Panc1 (cell line): ENCODE results near the gene ZBTB20. TPM values are rescaled to one million over a fixed set of nuclear protein-coding genes. Genes with fewer than 3 reads are reported as not detected.

Experiments used
- ATAC-seq: fragments of 200-7000 bp; cut with Tn5 transposase; 2 replicates; pipeline ENCODE4 v1.9.1; 2020; ENCODE audit warnings: mild to moderate bottlenecking, moderate library complexity
- BruUV-seq: library from RNA; stranded (reverse); fragments of 400-500 nt; replicated peaks from 2 replicates; lab custom pipeline; 2021; lab: Mats Ljungman, UMichigan
- CTCF ChIA-PET: fragments of 300-600 bp; sonication (Branson Sonifier 250); formaldehyde crosslinking; loops from one replicate; lab custom pipeline; 2022; ENCODE audit warnings: antibody characterized with exemption; lab: Charles Lee
- POLR2A ChIA-PET: fragments of 300-600 bp; sonication (Branson Sonifier 250); formaldehyde crosslinking; loops from one replicate; lab custom pipeline; 2022; ENCODE audit warnings: antibody characterized with exemption; lab: Charles Lee
- DNase-seq: peaks from one replicate; pipeline ENCODE4 v3.0.0-alpha.2; 2010; ENCODE audit warnings: low read depth, low spot score
- H3K27ac ChIP-seq: 2 replicates; pipeline ENCODE4 v1.5.1; 2011; ENCODE audit warnings: mild to moderate bottlenecking, low read length, inconsistent platforms
- H3K27me3 ChIP-seq: fragments of 200-500 bp; sonication (Bioruptor generic); 2 replicates; pipeline ENCODE4 v1.6.0; 2014; ENCODE audit warnings: low read length, inconsistent platforms; ENCODE audit not compliant: control insufficient read depth, insufficient read depth
- H3K36me3 ChIP-seq: fragments of 200-500 bp; sonication (Bioruptor generic); 2 replicates; pipeline ENCODE4 v1.5.1; 2014; ENCODE audit warnings: inconsistent platforms, mild to moderate bottlenecking, low read length, moderate library complexity; ENCODE audit not compliant: control insufficient read depth, insufficient read depth
- H3K4me1 ChIP-seq: 2 replicates; pipeline ENCODE4 v1.5.1; 2011; ENCODE audit warnings: inconsistent platforms, mild to moderate bottlenecking, low read length, moderate library complexity; ENCODE audit not compliant: control insufficient read depth, insufficient read depth
- H3K4me3 ChIP-seq, 2 experiments: 2 replicates each; pipeline ENCODE4 v1.5.1; 2011 to 2012; ENCODE audit warnings: low read depth in 2 of 2, low read length in 2 of 2, mild to moderate bottlenecking in 2 of 2, inconsistent platforms in 1 of 2, moderate library complexity in 1 of 2
- H3K9me3 ChIP-seq: fragments of 200-500 bp; sonication (Bioruptor generic); 2 replicates; pipeline ENCODE4 v1.5.1; 2014; ENCODE audit warnings: low read depth, mild to moderate bottlenecking, inconsistent platforms, low read length, moderate library complexity; ENCODE audit not compliant: control insufficient read depth, insufficient read depth
- CTCF ChIP-seq: fragments of 450-650 bp; IDR thresholded peaks from 2 replicates; pipeline ENCODE4 v1.5.1; 2017; ENCODE audit warnings: mild to moderate bottlenecking
- POLR2AphosphoS5 ChIP-seq: IDR thresholded peaks from 2 replicates; pipeline ENCODE4 v1.6.1; 2012; ENCODE audit warnings: mild to moderate bottlenecking, low read depth, low read length, moderate library complexity
- REST ChIP-seq, 2 experiments: IDR thresholded peaks; 2 replicates each; pipeline ENCODE4 v1.6.1; 2011 to 2012; ENCODE audit warnings: low read depth in 2 of 2, control low read depth in 1 of 2, low read length in 1 of 2, mild to moderate bottlenecking in 1 of 2, moderate library complexity in 1 of 2; ENCODE audit not compliant: insufficient read depth in 1 of 2
- SIN3A ChIP-seq: IDR thresholded peaks from 2 replicates; pipeline ENCODE4 v1.6.1; 2012; ENCODE audit warnings: low read depth, mild to moderate bottlenecking, low read length, moderate library complexity, borderline replicate concordance; ENCODE audit not compliant: insufficient read depth
- TCF7L2 ChIP-seq: IDR thresholded peaks from 2 replicates; pipeline ENCODE4 v1.6.1; 2011; ENCODE audit warnings: mild to moderate bottlenecking, low read depth, low read length, inconsistent platforms
- in situ Hi-C: cut with HindIII; loops from 2 replicates; pipeline ENCODE4 v1.10.0; 2016; ENCODE audit warnings: low sequenced_read_pairs, low pct_unique_long_range_greater_than_20kb
- intact Hi-C: fragments of 100-400 bp; cut with micrococcal nuclease; formaldehyde crosslinking; loops from one replicate; pipeline ENCODE4 v1.10.0; 2022; ENCODE audit not compliant: unreplicated experiment
- total RNA-seq: library from RNA; stranded (reverse); gene quantifications from one replicate; pipeline ENCODE4 v1.2.1, GENCODE V29; 2021; ENCODE audit not compliant: unreplicated experiment

The ZBTB20 gene
- total RNA-seq, 1 experiment from 2014 or later, result 4.1 TPM

GRCh38 chr3:115154611-115155010 lies 7.5 kb upstream of the ZBTB20 start:
- ChIA-PET POLR2A (no interaction called here), CTCF (no interaction called here)
- DNase-seq (no peak), ATAC-seq (no peak)
- no peaks in the 10 kb centered on the region for H3K9me3 ChIP-seq
- H3K27me3 ChIP-seq, result no peaks in the 10 kb centered on the region
- no peak overlapping the region for H3K4me3 ChIP-seq
- H3K36me3 ChIP-seq, result no peaks in the 10 kb centered on the region
- no peaks in the 10 kb centered on the region for H3K4me1 ChIP-seq
- in situ Hi-C loops (no loop called here), intact Hi-C loops (no loop called here)
- TF ChIP-seq SIN3A (no peak), REST (IDR thresholded peaks at IDR 0.05; ENCODE audit: insufficient read depth in 1 of 2, low read depth in 2 of 2, low read length in 1 of 2) (no peak), CTCF (no peak), POLR2AphosphoS5 (no peak), TCF7L2 (no peak)
- H3K27ac ChIP-seq, result no peak overlapping the region
- BruUV-seq, result no TSS peak

GRCh38 chr3:115151921-115152320 lies 4.8 kb upstream of the ZBTB20 start:
- TF ChIP-seq TCF7L2 (no peak), CTCF (no peak), REST (IDR thresholded peaks at IDR 0.05; ENCODE audit: insufficient read depth in 1 of 2, low read depth in 2 of 2, low read length in 1 of 2) (no peak), POLR2AphosphoS5 (no peak), SIN3A (no peak)
- intact Hi-C loops, result no loop called here

More at GRCh38 chr3:115151921-115152320, 4.8 kb upstream of the ZBTB20 start:
- BruUV-seq, result no TSS peak
- in situ Hi-C loops, result no loop called here
- no peak overlapping the region for H3K4me3 ChIP-seq
- H3K27me3 ChIP-seq, result no peaks in the 10 kb centered on the region
- POLR2A ChIA-PET, result no interaction called here
- no peak overlapping the region for H3K27ac ChIP-seq
- no peaks in the 10 kb centered on the region for H3K36me3 ChIP-seq
- CTCF ChIA-PET, result no interaction called here
- ATAC-seq, result no peak
- H3K9me3 ChIP-seq, result no peaks in the 10 kb centered on the region
- peaks cover 4% of the 10 kb centered on the region; the same call in 1 of the 2 replicates for H3K4me1 ChIP-seq
- DNase-seq, result no peak
